Colonic mucosa (tissue), 4 donors: ENCODE data around the gene MEIG1. TPM values are rescaled to one million over a fixed set of nuclear protein-coding genes. Genes with fewer than 3 reads are reported as not detected.
"Not testable (repeated sequence)": the region's sequence is repeated elsewhere in the genome, so short reads cannot be mapped to it uniquely, and the experiment has no call there.

Experiments
- DNase-seq: peaks from one replicate; pipeline ENCODE4 v3.0.0-alpha.2; 2020
- H3K27ac ChIP-seq: fragments of 200-600 bp; one replicate; pipeline ENCODE4 v1.8.0; 2021
- H3K27me3 ChIP-seq: fragments of 200-600 bp; one replicate; pipeline ENCODE4 v1.8.0; 2021
- H3K36me3 ChIP-seq: fragments of 200-600 bp; one replicate; pipeline ENCODE4 v1.8.0; 2021
- H3K4me1 ChIP-seq: fragments of 200-600 bp; one replicate; pipeline ENCODE4 v1.8.0; 2021; ENCODE audit warnings: mild to moderate bottlenecking
- H3K4me3 ChIP-seq: fragments of 200-600 bp; one replicate; pipeline ENCODE4 v1.8.0; 2021
- H3K9ac ChIP-seq, 2 donors: one replicate each; pipeline ENCODE4 v1.7.0; 2013; ENCODE audit warnings: control low read depth in 2 of 2, low read depth in 2 of 2, low read length in 2 of 2
- H3K9me3 ChIP-seq: fragments of 200-600 bp; one replicate; pipeline ENCODE4 v1.8.0; 2021
- CTCF ChIP-seq: fragments of 200-600 bp; IDR thresholded peaks from one replicate; pipeline ENCODE4 v1.8.0; 2022; ENCODE audit warnings: antibody characterized with exemption, mild to moderate bottlenecking
- intact Hi-C: fragments of 100-400 bp; cut with DNase I; formaldehyde crosslinking; loops from one replicate; pipeline ENCODE4 v1.14.1; 2022
- total RNA-seq, 2 donors: library from RNA; stranded (reverse); fragmentation: NEBNext Ultra II Directional in 1 of 2; extraction: Animal tissue kit (Norgen Biotek cat#: 25700) in 1 of 2; gene quantifications; one replicate each; pipeline ENCODE4 v1.2.1, GENCODE V29; 2021
- donor health status: healthy.
- donor health status: DM: no; HTN: no; CAD: no.
- donor health status: DM: no; HTN: no; CAD: no.

The MEIG1 gene
- total RNA-seq, 2 donors from 2014 or later, result 0.58 TPM; not detected in 1

DNA sequence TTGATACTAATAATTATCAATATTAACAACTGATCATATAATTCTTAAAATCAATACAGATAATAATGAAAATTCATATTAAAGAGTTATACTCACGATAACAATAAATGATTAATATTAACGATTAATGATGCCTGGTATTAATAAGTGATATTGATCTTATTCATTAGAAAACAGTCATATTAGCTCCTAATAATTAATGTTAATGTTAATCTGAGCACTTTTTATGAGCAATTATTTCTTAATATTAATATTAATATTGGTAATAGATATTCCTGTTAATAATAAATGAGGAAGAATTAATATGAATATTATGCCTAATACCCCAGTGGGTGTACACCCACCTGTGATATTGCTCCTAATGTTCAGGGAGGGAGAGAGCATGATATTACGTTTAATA, 23.6 kb downstream of the MEIG1 start:
- Histone ChIP-seq H3K9ac (no peak overlapping the region), H3K27ac (no peak overlapping the region), H3K36me3 (no peaks in the 10 kb centered on the region), H3K27me3 (no peaks in the 10 kb centered on the region), H3K4me1 (no peaks in the 10 kb centered on the region), H3K9me3 (no peaks in the 10 kb centered on the region), H3K4me3 (no peak overlapping the region)
- TF ChIP-seq CTCF, result no peak
- intact Hi-C loops, result no loop called here
- DNase-seq, result no peak

DNA sequence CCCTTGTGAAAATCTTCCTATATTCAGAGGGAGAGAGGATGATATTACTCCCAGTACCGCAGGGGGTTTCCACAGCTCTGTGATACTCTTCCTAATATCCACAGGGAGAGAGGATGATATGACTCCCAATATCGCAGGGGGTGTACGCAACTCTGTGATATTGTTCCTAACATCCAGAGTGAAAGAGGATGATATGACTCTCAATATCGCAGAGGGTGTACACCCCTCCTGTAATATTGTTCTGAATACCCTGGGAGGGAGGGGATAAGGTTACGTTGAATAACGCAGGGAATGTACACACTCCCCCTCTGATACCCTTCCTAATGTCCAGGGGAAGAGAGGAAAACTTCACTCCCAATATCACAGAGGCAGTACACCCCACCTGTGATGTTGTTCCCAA, 30.4 kb downstream of the MEIG1 start:
- H3K4me3 ChIP-seq, H3K27ac ChIP-seq, H3K9ac ChIP-seq, H3K9me3 ChIP-seq, H3K36me3 ChIP-seq, H3K4me1 ChIP-seq, DNase-seq, intact Hi-C loops, H3K27me3 ChIP-seq: not testable (repeated sequence)

DNA sequence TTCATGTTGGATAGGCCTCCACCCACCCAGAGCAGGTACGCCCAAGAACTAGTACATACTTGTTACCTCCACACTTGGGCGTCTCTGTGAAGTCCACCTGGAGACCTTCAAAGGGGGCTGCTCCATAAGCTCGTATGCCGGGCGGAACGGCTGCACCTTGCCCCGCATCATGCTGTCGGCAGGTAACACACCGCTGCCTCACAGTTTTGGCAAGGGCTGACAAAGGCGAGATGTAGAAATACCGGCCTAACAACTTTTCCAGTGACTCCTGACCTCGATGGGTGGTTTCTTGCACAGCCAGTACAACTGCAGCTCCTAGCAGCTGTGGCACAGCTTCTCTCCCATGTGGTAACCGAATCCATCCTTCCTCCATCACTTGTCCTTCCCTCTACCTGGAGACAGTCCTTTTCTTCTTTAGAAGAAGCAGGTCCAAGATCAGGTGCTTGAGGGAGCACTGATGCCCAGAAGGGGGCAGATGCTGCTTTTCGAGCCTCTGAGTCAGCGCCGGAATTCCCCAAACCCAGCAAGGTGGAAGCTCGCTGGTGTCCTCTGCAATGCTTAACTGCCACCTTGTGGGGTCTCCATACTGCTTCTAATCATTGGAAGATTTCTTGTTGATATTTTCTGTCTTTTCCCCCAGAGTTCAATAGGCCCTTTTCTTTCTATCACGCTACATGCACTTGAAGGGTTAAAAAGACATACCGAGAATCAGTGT, 32.0 kb downstream of the MEIG1 start:
- intact Hi-C loops, H3K9me3 ChIP-seq, H3K4me1 ChIP-seq, H3K4me3 ChIP-seq, H3K9ac ChIP-seq, H3K36me3 ChIP-seq, H3K27me3 ChIP-seq, H3K27ac ChIP-seq: not testable (repeated sequence)
- DNase-seq, result peak; percentile 68

- DNase-seq, H3K36me3 ChIP-seq, H3K9ac ChIP-seq, intact Hi-C loops, H3K27ac ChIP-seq, H3K4me3 ChIP-seq, H3K27me3 ChIP-seq, H3K9me3 ChIP-seq, H3K4me1 ChIP-seq: not testable (repeated sequence)
Observed at GRCh38 chr10:14992336-14992735, 33.1 kb downstream of the MEIG1 start.

DNA sequence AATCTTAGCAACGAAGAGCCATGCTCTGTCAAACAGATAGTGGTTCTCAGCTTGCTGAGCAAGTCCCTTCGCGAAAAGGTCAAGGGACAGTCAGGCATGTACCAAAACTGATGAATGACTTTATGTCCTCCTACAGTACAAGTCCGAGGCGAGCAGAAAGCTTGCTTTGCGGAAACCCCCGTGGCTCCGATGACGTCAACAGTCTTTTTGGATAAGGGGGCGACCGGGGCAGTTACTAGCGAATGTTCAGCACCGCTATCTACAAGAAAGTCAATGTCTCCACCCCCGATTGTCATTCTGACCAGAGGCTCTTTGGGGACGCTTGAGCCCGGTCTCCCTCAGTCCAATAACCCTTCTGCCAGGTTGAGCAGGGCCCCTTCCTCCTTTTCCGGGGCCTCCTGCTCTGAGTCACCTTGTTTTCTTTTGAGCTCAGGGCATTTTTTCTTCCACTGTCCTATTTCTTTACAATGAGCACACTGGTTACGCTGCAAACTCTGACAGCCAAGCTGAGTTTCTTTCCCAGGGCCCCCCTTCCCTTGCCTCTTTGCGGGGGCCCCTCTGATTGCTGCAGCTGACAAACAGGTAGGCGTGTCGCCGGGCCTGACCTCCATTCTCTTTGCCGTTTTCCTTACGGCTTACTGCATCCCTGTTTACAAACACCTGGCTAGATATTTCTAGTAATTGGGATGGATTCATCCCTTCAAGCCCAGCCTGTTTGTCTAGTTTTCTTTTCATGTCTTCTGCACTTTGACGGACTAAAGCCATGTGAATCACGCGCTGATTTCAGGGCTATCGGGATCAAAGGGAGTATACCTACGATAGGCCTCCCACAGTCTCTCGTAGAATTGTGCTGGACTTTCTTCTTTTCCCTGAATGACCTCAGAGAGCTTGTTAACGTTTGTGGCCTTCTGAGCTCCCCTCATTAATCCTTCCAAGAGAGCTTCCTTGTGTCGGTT, 34.6 kb downstream of the MEIG1 start:
- H3K4me1 ChIP-seq, H3K27me3 ChIP-seq, H3K9me3 ChIP-seq, intact Hi-C loops, H3K36me3 ChIP-seq, H3K27ac ChIP-seq, DNase-seq, H3K9ac ChIP-seq, H3K4me3 ChIP-seq: not testable (repeated sequence)

GRCh38 chr10:14995964-14996565, 36.9 kb downstream of the MEIG1 start:
- Histone ChIP-seq H3K36me3 (no peaks in the 10 kb centered on the region), H3K27me3 (no peaks in the 10 kb centered on the region), H3K4me3 (no peak overlapping the region), H3K9ac (no peak overlapping the region), H3K27ac (no peak overlapping the region), H3K9me3 (no peaks in the 10 kb centered on the region), H3K4me1 (no peaks in the 10 kb centered on the region)
- TF ChIP-seq CTCF, result no peak
- intact Hi-C loops, result no loop called here
- DNase-seq, result no peak

- H3K9ac ChIP-seq, H3K9me3 ChIP-seq, intact Hi-C loops, DNase-seq, H3K27ac ChIP-seq, H3K36me3 ChIP-seq, H3K4me1 ChIP-seq, H3K27me3 ChIP-seq, H3K4me3 ChIP-seq: not testable (repeated sequence)
Observed at GRCh38 chr10:15013530-15013929, 54.3 kb downstream of the MEIG1 start.
